Activated T-cell treated with anti-CD3 and anti-CD28 coated beads, Interleukin-2, amount 50 U/mL, for 1 hour (primary cell): ENCODE data around the gene ARFGEF2.

ENCODE experiments used
- DNase-seq: peaks from one replicate; pipeline ENCODE4 v3.0.0-alpha.2; 2020

ARFGEF2 gene

GRCh38 chr20:48901326-48901725 is 20.2 kb upstream of the ARFGEF2 start:
- no peak for DNase-seq

GRCh38 chr20:48903705-48904104 is 17.8 kb upstream of the ARFGEF2 start:
- DNase-seq, result no peak

- peak; percentile 68 for DNase-seq
Observed at GRCh38 chr20:48904566-48905296, 16.8 kb upstream of the ARFGEF2 start.

GRCh38 chr20:48905297-48905647 is 16.2 kb upstream of the ARFGEF2 start:
- no peak for DNase-seq

GRCh38 chr20:48906221-48906877 is 15.2 kb upstream of the ARFGEF2 start:
- no peak for DNase-seq

GRCh38 chr20:48908656-48909319 is 12.7 kb upstream of the ARFGEF2 start:
- no peak for DNase-seq

- no peak for DNase-seq
Observed at GRCh38 chr20:48909910-48910309, 11.6 kb upstream of the ARFGEF2 start.

- no peak for DNase-seq
Observed at GRCh38 chr20:48910347-48910781, 11.1 kb upstream of the ARFGEF2 start.

GRCh38 chr20:48912065-48912464 is 9.4 kb upstream of the ARFGEF2 start:
- DNase-seq, result no peak

GRCh38 chr20:48916699-48917098 is 4.8 kb upstream of the ARFGEF2 start:
- DNase-seq, result no peak

- DNase-seq, result no peak
Observed at GRCh38 chr20:48919336-48919881, 2.1 kb upstream of the ARFGEF2 start.

- no peak for DNase-seq
Observed at GRCh38 chr20:48919882-48920526, 1.5 kb upstream of the ARFGEF2 start.

GRCh38 chr20:48920527-48921167 is 864 bp upstream of the ARFGEF2 start:
- DNase-seq, result no peak

GRCh38 chr20:48921883-48922820 is 641 bp downstream of the ARFGEF2 start:
- no peak for DNase-seq

- DNase-seq, result no peak
Observed at GRCh38 chr20:48923149-48923718, 1.7 kb downstream of the ARFGEF2 start.

- DNase-seq, result no peak
Observed at GRCh38 chr20:48924756-48925109, 3.2 kb downstream of the ARFGEF2 start.

GRCh38 chr20:48926267-48926666 is 4.8 kb downstream of the ARFGEF2 start:
- DNase-seq, result no peak

GRCh38 chr20:48926821-48927220 is 5.3 kb downstream of the ARFGEF2 start:
- DNase-seq, result no peak

- no peak for DNase-seq
Observed at GRCh38 chr20:48928832-48929725, 7.6 kb downstream of the ARFGEF2 start.

- DNase-seq, result no peak
Observed at GRCh38 chr20:48930035-48930434, 8.5 kb downstream of the ARFGEF2 start.
